HG02763 (cell line): ENCODE measurements around the gene SETD5.

ENCODE experiments used
- ATAC-seq: cut with Tn5 transposase; IDR thresholded peaks from one replicate; pipeline ENCODE4 v1.9.1; 2021; ENCODE audit warnings: mild to moderate bottlenecking, moderate library complexity; ENCODE audit not compliant: unreplicated experiment

Gene SETD5

DNA sequence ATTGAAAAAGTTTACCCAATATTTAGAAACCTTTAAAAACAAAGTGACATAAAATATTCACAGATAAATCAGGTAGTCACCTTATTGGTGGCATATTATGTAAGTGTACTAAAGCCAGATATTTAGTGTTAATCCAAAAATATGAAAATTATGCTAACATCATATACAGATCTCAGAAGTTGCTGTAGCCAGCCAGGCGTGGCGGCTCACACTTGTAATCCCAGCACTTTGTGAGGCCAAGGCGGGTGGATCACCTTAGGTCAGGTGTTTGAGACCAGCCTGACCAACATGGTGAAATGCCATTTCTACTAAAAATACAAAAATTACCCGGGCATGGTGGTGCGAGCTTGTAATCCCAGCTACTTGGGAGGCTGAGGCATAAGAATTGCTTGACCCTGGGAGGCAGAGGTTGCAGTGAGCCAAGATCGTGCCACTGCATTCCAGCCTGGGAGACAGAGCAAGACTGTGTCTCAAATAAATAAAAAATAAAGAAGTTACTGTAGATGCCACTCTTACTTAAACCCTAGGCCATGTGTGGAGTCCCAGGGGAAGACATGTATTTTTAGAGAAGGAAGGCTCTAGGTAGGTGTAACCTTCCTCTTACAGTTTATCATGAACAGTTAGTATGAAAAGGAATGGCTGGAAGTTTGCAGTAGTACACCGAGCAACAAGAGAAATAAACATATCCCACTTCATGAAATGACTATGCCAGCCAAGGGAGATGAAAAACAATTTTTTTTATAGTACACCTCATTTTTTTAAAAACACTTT lies 9.6 kb downstream of the SETD5 start:
- no peak for ATAC-seq

GRCh38 chr3:9408061-9408460 lies 10.6 kb downstream of the SETD5 start:
- no peak for ATAC-seq

DNA sequence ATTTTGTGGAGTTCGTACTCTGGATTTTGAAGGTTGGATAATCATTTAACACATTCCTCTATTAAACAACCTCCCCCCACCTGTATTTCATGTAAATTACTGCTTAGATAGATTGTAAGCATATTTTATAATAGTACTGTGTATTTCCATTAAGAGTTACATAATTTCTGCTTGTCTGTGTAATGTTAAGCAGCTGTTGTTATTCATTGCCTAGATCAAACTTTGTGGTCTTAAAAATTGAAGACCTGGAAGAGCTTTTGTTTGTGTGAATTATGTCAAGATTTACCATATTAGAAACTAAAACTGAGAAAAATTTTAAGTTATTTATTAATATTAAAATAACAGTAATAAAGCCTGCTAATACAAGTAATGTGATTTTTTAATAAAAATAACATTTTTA lies 11.1 kb downstream of the SETD5 start:
- ATAC-seq, result no peak

- no peak for ATAC-seq
Measured at GRCh38 chr3:9409981-9410854, 12.8 kb downstream of the SETD5 start.

- no peak for ATAC-seq
Measured at GRCh38 chr3:9411302-9411701, 13.9 kb downstream of the SETD5 start.

DNA sequence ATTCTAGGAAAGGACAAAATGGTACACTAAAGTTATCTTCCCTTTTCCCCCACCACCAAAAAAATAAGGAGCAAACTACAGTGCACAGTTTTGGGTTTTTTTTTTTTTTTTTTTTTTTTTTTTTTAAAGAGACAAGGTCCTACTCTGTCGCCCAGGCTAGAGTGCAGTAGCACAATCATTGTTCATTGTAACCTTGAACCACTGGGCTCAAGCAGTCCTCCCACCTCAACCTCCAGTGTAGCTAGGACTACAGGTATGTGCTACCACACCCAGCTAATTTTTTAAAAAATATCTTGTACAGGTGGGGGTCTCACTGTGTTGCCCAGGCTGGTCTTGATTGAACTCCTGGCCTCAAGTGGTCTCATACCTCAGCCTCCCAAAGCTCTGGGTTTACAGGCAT lies 14.9 kb downstream of the SETD5 start:
- ATAC-seq, result no peak

- ATAC-seq, result no peak
Measured at GRCh38 chr3:9414826-9415225, 17.4 kb downstream of the SETD5 start.

DNA sequence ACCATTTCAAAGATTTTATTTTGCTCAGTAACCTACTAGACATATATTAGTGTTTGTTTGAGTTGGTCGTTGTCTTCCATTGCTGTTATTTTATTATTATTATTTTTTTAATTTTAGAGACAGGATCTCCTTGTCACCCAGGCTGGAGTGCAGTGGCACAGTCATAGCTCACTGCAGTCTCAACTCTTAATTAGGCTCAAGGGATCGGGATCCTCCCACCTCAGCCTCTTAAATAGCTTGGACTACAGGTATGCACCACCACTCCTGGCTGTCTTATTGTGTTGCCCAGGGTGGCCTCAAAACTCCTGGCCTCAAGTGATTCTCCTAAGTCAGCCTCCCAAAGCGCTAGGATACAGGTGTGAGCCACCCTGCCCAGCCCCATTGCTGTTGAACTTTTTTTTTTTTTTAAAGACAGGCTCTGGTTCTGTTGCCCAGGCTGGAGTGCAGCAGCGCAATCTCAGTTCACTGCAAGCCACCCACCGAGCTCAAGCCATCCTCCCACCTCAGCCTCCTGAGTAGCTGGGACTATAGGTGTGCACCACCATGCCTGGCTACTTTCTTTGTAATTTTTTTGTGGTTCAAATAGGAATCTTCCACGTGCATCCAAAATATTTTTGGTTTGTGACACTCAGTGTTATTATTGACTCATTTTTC lies 18.2 kb downstream of the SETD5 start:
- ATAC-seq, result no peak

- ATAC-seq, result no peak
Measured at GRCh38 chr3:9416139-9416780, 18.8 kb downstream of the SETD5 start.

GRCh38 chr3:9420850-9421549 lies 23.6 kb downstream of the SETD5 start:
- no peak for ATAC-seq

GRCh38 chr3:9422712-9423424 lies 25.5 kb downstream of the SETD5 start:
- no peak for ATAC-seq

DNA sequence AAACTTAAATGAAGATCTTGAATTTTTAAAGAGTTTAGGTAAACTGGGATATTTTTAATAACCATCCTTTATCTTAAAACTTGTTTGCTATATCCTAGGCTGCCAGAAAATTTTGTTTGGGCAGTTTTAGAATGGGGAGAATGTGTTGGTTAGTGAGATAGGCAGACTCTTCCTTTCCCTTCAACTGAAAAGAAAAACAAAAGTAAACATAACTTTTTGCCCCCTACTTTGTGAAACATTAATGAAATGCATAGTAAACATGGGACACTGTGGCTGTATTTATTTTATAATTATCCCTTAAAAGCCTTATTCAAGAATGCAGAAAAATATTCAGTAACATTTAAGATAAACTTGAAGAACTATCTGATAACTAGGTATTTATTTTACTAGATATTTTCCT lies 31.0 kb downstream of the SETD5 start:
- ATAC-seq, result no peak

DNA sequence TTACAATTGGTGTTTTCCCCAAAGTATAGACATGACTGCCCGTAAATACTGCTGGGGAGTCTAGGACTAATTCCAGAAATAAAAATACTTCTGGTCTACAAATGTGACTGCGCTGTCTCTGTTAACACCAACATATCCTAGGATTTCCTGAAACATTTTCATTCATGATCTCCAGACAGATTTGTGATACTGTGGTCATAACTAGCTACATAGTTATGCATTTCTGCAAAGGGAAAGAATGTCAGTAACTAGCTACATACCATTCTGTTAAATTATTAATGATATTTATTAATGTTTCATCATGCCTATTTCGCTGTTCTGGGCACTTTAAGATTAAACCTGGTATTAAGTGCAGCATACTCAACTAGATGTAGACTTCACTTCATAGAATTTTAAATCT lies 33.3 kb downstream of the SETD5 start:
- ATAC-seq, result no peak

DNA sequence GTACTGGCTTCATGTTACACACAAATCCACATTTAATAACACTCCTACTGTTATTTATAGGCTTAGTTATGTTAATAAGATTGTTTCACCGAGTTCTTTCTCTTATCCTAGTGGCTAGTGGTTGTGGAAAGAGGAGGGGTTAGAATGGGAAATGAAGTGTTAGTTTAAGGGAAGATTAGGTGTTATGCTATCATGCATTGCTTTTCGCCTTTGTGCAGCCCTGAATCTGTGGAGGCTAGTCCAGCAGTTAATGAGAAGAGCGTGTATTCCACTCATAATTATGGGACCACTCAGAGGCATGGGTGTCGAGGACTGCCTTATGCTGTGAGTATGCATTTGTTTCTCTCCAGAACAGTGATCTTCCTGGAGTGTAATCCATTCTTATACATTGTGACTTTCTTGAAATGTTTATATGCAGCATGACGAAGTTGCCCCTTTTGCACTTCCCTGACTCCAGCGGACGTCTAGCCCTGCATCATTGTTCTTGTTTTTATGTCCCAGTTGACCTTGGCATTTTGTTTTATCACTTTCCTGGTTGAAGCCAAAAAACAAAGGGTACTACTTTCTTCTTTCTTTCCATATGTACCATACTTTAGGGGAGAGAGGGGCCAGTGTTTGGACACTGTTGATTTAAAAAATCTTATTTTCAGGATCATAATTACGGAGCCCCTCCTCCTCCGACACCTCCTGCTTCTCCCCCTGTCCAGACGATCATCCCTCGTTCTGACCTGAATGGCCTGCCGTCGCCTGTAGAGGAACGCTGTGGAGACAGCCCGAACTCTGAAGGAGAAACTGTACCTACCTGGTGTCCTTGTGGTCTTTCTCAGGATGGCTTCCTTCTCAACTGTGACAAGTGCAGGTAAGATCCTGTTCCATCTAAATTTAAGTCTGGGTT lies 36.5 kb downstream of the SETD5 start:
- no peak for ATAC-seq

- no peak for ATAC-seq
Measured at GRCh38 chr3:9435316-9435715, 37.9 kb downstream of the SETD5 start.

GRCh38 chr3:9439331-9439730 lies 41.9 kb downstream of the SETD5 start:
- no peak for ATAC-seq

GRCh38 chr3:9441501-9442221 lies 44.2 kb downstream of the SETD5 start:
- no peak for ATAC-seq

- ATAC-seq, result no peak
Measured at GRCh38 chr3:9448071-9448470, 50.7 kb downstream of the SETD5 start.
